GM10248 (cell line): ENCODE measurements around the gene PDE2A.

Experiments
- CTCF ChIA-PET: fragments of 300-600 bp; sonication (Branson Sonifier 250); formaldehyde crosslinking; extraction: SDS; loops from one replicate; lab custom pipeline; 2021; ENCODE audit warnings: antibody characterized with exemption; lab: Yijun Ruan, JAX
- POLR2A ChIA-PET: fragments of 350-650 bp; sonication (Branson Sonifier 250); formaldehyde crosslinking; extraction: SDS; loops from one replicate; lab custom pipeline; 2020; ENCODE audit warnings: antibody characterized with exemption; lab: Yijun Ruan, JAX
- DNase-seq: peaks from one replicate; pipeline ENCODE4 v3.0.0; 2012; ENCODE audit errors: extremely low spot score
- CTCF ChIP-seq: IDR thresholded peaks from 2 replicates; pipeline ENCODE4 v1.5.1; 2012; ENCODE audit warnings: mild to moderate bottlenecking, low read depth; ENCODE audit errors: extremely low read depth, missing control alignments, control extremely low read depth

PDE2A gene

GRCh38 chr11:72613977-72614376 lies 60.2 kb downstream of the PDE2A start:
- peak; percentile 87 for DNase-seq
- ChIA-PET POLR2A (no interaction called here), CTCF (interaction anchor here (1.1 to 1.4 kb wide), 2 partner anchors 27 to 70 kb away, joined by 3 to 4 read pairs; no protein-coding TSS in a partner anchor)
- TF ChIP-seq CTCF = no peak

GRCh38 chr11:72613450-72613849 lies 60.8 kb downstream of the PDE2A start:
- no peak for DNase-seq
- CTCF ChIA-PET = interaction anchor here (1.1 to 1.4 kb wide), 2 partner anchors 27 to 70 kb away, joined by 3 to 4 read pairs; no protein-coding TSS in a partner anchor
- no peak for TF ChIP-seq CTCF
- POLR2A ChIA-PET = no interaction called here

DNA sequence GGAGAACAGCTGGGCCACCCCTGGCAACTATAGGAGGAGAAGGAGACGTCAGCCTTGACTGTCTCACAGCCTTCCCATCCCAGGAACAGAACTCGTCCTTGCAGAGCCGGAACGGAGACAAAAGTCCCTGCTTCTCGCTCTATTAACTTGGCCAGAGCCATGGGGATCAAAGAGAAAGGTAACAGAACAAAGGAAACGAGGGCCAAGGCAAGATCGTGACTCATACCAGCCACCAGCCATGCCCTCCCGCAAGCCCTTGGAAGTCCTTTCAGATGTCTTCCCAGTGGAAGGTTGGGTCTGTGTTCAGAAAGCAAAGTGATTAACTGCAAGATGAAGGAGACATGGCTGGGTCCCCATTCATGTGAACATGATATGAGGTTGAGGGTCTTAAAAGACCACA lies 64.7 kb downstream of the PDE2A start:
- no peak for DNase-seq
- TF ChIP-seq CTCF = no peak
- ChIA-PET CTCF (interaction anchor here (1.3 to 2.5 kb wide), 6 partner anchors 15 to 75 kb away, joined by 3 to 15 read pairs (median 4); no protein-coding TSS in a partner anchor), POLR2A (no interaction called here)

- DNase-seq = peak; percentile 45
- ChIA-PET CTCF (interaction anchor here (0.8 to 2.8 kb wide), 10 partner anchors 15 to 137 kb away, joined by 3 to 15 read pairs (median 4); no protein-coding TSS in a partner anchor), POLR2A (no interaction called here)
- TF ChIP-seq CTCF = peak; percentile 42
These were observed 65.2 kb downstream of the PDE2A start for GRCh38 chr11:72609045-72609444.

GRCh38 chr11:72607496-72607895 lies 66.7 kb downstream of the PDE2A start:
- DNase-seq = no peak
- CTCF ChIA-PET = interaction anchor here (1.1 to 2.8 kb wide), 5 partner anchors 8 to 629 kb away, joined by 3 to 10 read pairs (median 5); no protein-coding TSS in a partner anchor
- POLR2A ChIA-PET = no interaction called here
- TF ChIP-seq CTCF = no peak

DNA sequence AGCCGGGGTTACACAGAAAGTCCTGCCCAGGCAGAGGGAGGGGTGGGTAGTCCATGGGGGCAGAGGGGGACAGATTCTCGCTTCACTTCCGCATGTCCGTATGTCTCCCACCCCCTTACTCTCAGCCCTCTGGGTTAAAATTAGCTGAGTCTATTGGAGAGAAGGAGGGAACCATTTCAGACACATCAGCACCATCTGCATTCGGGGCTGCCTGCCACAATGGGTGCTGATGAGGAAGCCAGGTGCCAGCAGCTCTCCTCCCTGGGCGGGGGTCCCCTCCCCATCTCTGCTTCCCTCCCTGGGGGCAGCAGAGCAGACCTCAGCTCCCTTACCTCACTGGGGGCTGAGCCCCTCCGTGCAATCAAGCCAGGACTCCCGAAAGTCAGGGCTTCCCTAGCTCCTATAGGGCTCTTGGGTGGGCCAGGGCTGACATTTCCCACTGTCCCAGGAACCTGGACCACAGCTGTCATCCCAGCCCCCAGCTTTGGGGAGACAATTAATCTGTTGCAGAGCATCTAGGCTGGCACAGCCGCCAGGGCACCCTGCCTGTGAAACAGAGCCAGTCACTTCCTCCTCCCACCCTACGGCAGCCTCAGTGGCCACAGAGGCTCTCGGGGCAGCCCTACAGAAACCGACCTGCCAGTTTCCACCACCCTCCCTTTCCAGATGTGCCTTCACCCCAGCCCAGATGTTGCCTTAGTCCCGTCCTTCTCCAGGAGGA lies 67.3 kb downstream of the PDE2A start:
- ChIA-PET POLR2A (no interaction called here), CTCF (interaction anchor here (1.4 to 2.8 kb wide), 5 partner anchors 8 to 62 kb away, joined by 3 to 10 read pairs (median 7); no protein-coding TSS in a partner anchor)
- no peak for TF ChIP-seq CTCF
- no peak for DNase-seq
